ENCODE measurements around the gene CABLES2.

GRCh38 chr20:62366370-62367135, 40.5 kb downstream of the CABLES2 start:
- TF ChIP-seq CTCF (IDR thresholded peaks at IDR 0.05) (no peak), POLR2A (IDR thresholded peaks at IDR 0.05) (no peak)
